ENCODE results near the gene TPH2. TPM values are rescaled to one million over a fixed set of nuclear protein-coding genes. Genes with fewer than 3 reads are reported as not detected.
A peak's percentile ranks its signal among the peaks of the same experiment; 100 is the strongest.

The TPH2 gene
- total and polyA plus RNA-seq, 2 of the 13 experiments (the other 11 are each of a cell fraction or from before 2014, with no cell fraction given) = not detected

- TF ChIP-seq ZNF407 (CRISPR knock-in tag; IDR thresholded peaks at IDR 0.05; ENCODE audit: not compliant biosample characterization) = no peak
- TF ChIP-seq ZNF30 (CRISPR knock-in tag; IDR thresholded peaks at IDR 0.05) = no peak
- TF ChIP-seq MTA3 (CRISPR knock-in tag; IDR thresholded peaks at IDR 0.05) = no peak
- no peak for TF ChIP-seq ZNF24 (IDR thresholded peaks at IDR 0.05)
- TF ChIP-seq ZFP41 (CRISPR knock-in tag; IDR thresholded peaks at IDR 0.05; ENCODE audit: borderline replicate concordance) = no peak
- no peak for TF ChIP-seq PLSCR1 (CRISPR knock-in tag; IDR thresholded peaks at IDR 0.05; ENCODE audit: borderline replicate concordance)
- TF ChIP-seq KIAA2018 (CRISPR knock-in tag; IDR thresholded peaks at IDR 0.05; ENCODE audit: borderline replicate concordance) = no peak
- peak; percentile 87; the same call in 1 of the 2 replicates for TF ChIP-seq BRCA1 (CRISPR knock-in tag; IDR thresholded peaks at IDR 0.05)
- TF ChIP-seq SMC3 (IDR thresholded peaks at IDR 0.05; ENCODE audit: low read length) = peak; percentile 48
- no peak for TF ChIP-seq TRIM24 (CRISPR knock-in tag; IDR thresholded peaks at IDR 0.05)
- TF ChIP-seq MEIS2 (CRISPR knock-in tag; IDR thresholded peaks at IDR 0.05) = peak; percentile 93
- TF ChIP-seq ZNF441 (CRISPR knock-in tag; IDR thresholded peaks at IDR 0.05; ENCODE audit: borderline replicate concordance) = peak; percentile 76; the same call in 1 of the 2 replicates
Observed at GRCh38 chr12:71938728-71939385, at the start of gene TPH2 (continued).

Measured in HepG2 (cell line).